Subcutaneous abdominal adipose tissue (tissue), 5 donors: Measurements from ENCODE around the gene BET1L.

Experiments
- H3K27ac ChIP-seq: one replicate; pipeline ENCODE4 v1.7.0; 2013; ENCODE audit warnings: low read depth, mild to moderate bottlenecking, inconsistent platforms, low read length, moderate library complexity
- H3K27me3 ChIP-seq, 5 donors: one replicate each; pipeline ENCODE4 v1.7.0; 2013; ENCODE audit warnings: low read length in 5 of 5, inconsistent platforms in 1 of 5; ENCODE audit not compliant: control insufficient read depth in 5 of 5, insufficient read depth in 4 of 5
- H3K36me3 ChIP-seq, 5 donors: one replicate each; pipeline ENCODE4 v1.7.0; 2013; ENCODE audit warnings: low read length in 5 of 5; ENCODE audit not compliant: control insufficient read depth in 5 of 5, insufficient read depth in 5 of 5
- H3K4me1 ChIP-seq, 5 donors: one replicate each; pipeline ENCODE4 v1.7.0; 2013; ENCODE audit warnings: low read length in 5 of 5, mild to moderate bottlenecking in 3 of 5, moderate library complexity in 1 of 5; ENCODE audit not compliant: control insufficient read depth in 5 of 5, insufficient read depth in 5 of 5
- H3K4me3 ChIP-seq, 5 donors: one replicate each; pipeline ENCODE4 v1.7.0; 2013; ENCODE audit warnings: low read length in 5 of 5, low read depth in 1 of 5
- H3K9ac ChIP-seq, 5 donors: one replicate each; pipeline ENCODE4 v1.7.0; 2013; ENCODE audit warnings: low read length in 5 of 5, mild to moderate bottlenecking in 4 of 5, moderate library complexity in 3 of 5
- H3K9me3 ChIP-seq, 5 donors: one replicate each; pipeline ENCODE4 v1.7.0; 2013; ENCODE audit warnings: low read length in 5 of 5; ENCODE audit not compliant: control insufficient read depth in 5 of 5
- donor health status: healthy.
- donor health status: healthy.
- donor health status: healthy.
- donor health status: healthy.
- donor health status: healthy.

BET1L gene

GRCh38 chr11:232783-233565 lies 25.8 kb upstream of the BET1L start:
- Histone ChIP-seq H3K4me1 (peaks cover 3 to 26% (median 20%) of the 10 kb centered on the region in 5 donors), H3K36me3 (peaks cover 0 to 16% (median 7%) of the 10 kb centered on the region in 5 donors), H3K9ac (no peak overlapping the region), H3K4me3 (no peak overlapping the region), H3K27me3 (no peaks in the 10 kb centered on the region), H3K9me3 (no peaks in the 10 kb centered on the region), H3K27ac (no peak overlapping the region)

- Histone ChIP-seq H3K4me3 (no peak overlapping the region), H3K27ac (no peak overlapping the region), H3K9me3 (no peaks in the 10 kb centered on the region), H3K4me1 (peaks cover 1 to 6% (median 5%) of the 10 kb centered on the region in 5 donors), H3K36me3 (peaks cover 0 to 18% (median 11%) of the 10 kb centered on the region in 5 donors), H3K9ac (no peak overlapping the region), H3K27me3 (no peaks in the 10 kb centered on the region)
Observed at GRCh38 chr11:230431-230830, 23.2 kb upstream of the BET1L start.

GRCh38 chr11:227824-228379 lies 20.7 kb upstream of the BET1L start:
- H3K9ac ChIP-seq = no peak overlapping the region
- no peaks in the 10 kb centered on the region for H3K27me3 ChIP-seq
- H3K4me1 ChIP-seq = no peaks in the 10 kb centered on the region
- H3K36me3 ChIP-seq = peaks cover 0 to 23% (median 12%) of the 10 kb centered on the region in 5 donors
- no peak overlapping the region for H3K27ac ChIP-seq
- H3K4me3 ChIP-seq = no peak overlapping the region
- H3K9me3 ChIP-seq = no peaks in the 10 kb centered on the region

GRCh38 chr11:225734-226453 lies 18.7 kb upstream of the BET1L start:
- H3K9me3 ChIP-seq = no peaks in the 10 kb centered on the region
- H3K36me3 ChIP-seq = peaks cover 0 to 31% (median 21%) of the 10 kb centered on the region in 5 donors
- H3K27me3 ChIP-seq = no peaks in the 10 kb centered on the region
- no peaks in the 10 kb centered on the region for H3K4me1 ChIP-seq
- no peak overlapping the region for H3K27ac ChIP-seq
- H3K4me3 ChIP-seq = no peak overlapping the region
- no peak overlapping the region for H3K9ac ChIP-seq

GRCh38 chr11:224424-224823 lies 17.2 kb upstream of the BET1L start:
- Histone ChIP-seq H3K27ac (no peak overlapping the region), H3K9me3 (no peaks in the 10 kb centered on the region), H3K36me3 (peaks cover 0 to 23% (median 19%) of the 10 kb centered on the region in 5 donors), H3K4me1 (no peaks in the 10 kb centered on the region), H3K4me3 (no peak overlapping the region), H3K9ac (no peak overlapping the region), H3K27me3 (no peaks in the 10 kb centered on the region)

GRCh38 chr11:223884-224283 lies 16.7 kb upstream of the BET1L start:
- peaks cover 0 to 23% (median 20%) of the 10 kb centered on the region in 5 donors for H3K36me3 ChIP-seq
- no peaks in the 10 kb centered on the region for H3K27me3 ChIP-seq
- no peak overlapping the region for H3K27ac ChIP-seq
- H3K4me3 ChIP-seq = no peak overlapping the region
- no peaks in the 10 kb centered on the region for H3K9me3 ChIP-seq
- H3K9ac ChIP-seq = no peak overlapping the region
- no peaks in the 10 kb centered on the region for H3K4me1 ChIP-seq

GRCh38 chr11:223026-223789 lies 16.0 kb upstream of the BET1L start:
- Histone ChIP-seq H3K4me1 (no peaks in the 10 kb centered on the region), H3K9ac (no peak overlapping the region), H3K9me3 (no peaks in the 10 kb centered on the region), H3K36me3 (peaks cover 0 to 29% (median 25%) of the 10 kb centered on the region in 5 donors), H3K27me3 (no peaks in the 10 kb centered on the region), H3K27ac (no peak overlapping the region), H3K4me3 (no peak overlapping the region)

GRCh38 chr11:221998-222789 lies 15.0 kb upstream of the BET1L start:
- H3K27ac ChIP-seq = no peak overlapping the region
- H3K9ac ChIP-seq = no peak overlapping the region
- H3K9me3 ChIP-seq = no peaks in the 10 kb centered on the region
- no peaks in the 10 kb centered on the region for H3K27me3 ChIP-seq
- peaks cover 0 to 32% (median 25%) of the 10 kb centered on the region in 5 donors for H3K36me3 ChIP-seq
- no peaks in the 10 kb centered on the region for H3K4me1 ChIP-seq
- H3K4me3 ChIP-seq = no peak overlapping the region

GRCh38 chr11:221539-221938 lies 14.3 kb upstream of the BET1L start:
- Histone ChIP-seq H3K27ac (no peak overlapping the region), H3K9me3 (no peaks in the 10 kb centered on the region), H3K9ac (no peak overlapping the region)

More at GRCh38 chr11:221539-221938, 14.3 kb upstream of the BET1L start:
- H3K27me3 ChIP-seq = no peaks in the 10 kb centered on the region
- H3K36me3 ChIP-seq = peaks cover 0 to 32% (median 26%) of the 10 kb centered on the region in 5 donors
- H3K4me1 ChIP-seq = no peaks in the 10 kb centered on the region
- H3K4me3 ChIP-seq = no peak overlapping the region
